ENCODE data around the gene PRX.

DNA sequence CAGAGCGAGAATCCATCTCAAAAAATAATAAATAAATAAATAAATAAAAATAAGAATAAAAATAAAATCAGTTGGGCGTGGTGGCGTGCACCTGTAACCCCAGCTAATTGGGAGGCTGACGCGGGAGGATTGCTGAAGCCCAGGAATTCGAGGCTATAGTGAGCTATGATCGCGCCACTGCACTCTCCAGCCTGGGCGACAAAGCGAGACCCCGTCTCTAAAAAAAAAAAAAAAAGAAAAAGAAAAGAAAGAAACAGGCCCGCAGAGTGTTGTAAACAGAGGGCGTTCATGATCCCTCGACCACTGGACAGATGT, 7.2 kb upstream of the PRX start:
- TF ChIP-seq EZH2 (IDR thresholded peaks at IDR 0.05; ENCODE audit: low read length): no peak
- TF ChIP-seq, protein P1, sequence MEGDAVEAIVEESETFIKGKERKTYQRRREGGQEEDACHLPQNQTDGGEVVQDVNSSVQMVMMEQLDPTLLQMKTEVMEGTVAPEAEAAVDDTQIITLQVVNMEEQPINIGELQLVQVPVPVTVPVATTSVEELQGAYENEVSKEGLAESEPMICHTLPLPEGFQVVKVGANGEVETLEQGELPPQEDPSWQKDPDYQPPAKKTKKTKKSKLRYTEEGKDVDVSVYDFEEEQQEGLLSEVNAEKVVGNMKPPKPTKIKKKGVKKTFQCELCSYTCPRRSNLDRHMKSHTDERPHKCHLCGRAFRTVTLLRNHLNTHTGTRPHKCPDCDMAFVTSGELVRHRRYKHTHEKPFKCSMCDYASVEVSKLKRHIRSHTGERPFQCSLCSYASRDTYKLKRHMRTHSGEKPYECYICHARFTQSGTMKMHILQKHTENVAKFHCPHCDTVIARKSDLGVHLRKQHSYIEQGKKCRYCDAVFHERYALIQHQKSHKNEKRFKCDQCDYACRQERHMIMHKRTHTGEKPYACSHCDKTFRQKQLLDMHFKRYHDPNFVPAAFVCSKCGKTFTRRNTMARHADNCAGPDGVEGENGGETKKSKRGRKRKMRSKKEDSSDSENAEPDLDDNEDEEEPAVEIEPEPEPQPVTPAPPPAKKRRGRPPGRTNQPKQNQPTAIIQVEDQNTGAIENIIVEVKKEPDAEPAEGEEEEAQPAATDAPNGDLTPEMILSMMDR (optimal IDR thresholded peaks at IDR 0.05 in 1 of 3, IDR thresholded peaks at IDR 0.05 in 1 of 3, conservative IDR thresholded peaks at IDR 0.05 in 1 of 3; ENCODE audit: extremely low read depth in 1 of 3, insufficient read depth in 2 of 3, low read length in 3 of 3): no peak

All from keratinocyte (primary cell).